PC-9 (cell line): ENCODE measurements around the gene ATIC. TPM values are rescaled to one million over a fixed set of nuclear protein-coding genes. Genes with fewer than 3 reads are reported as not detected.

ENCODE experiments used
- BruUV-seq: library from RNA; stranded (reverse); fragments of 400-500 nt; replicated peaks from 2 replicates; lab custom pipeline; 2021; lab: Mats Ljungman, UMichigan
- CTCF ChIA-PET: fragments of 300-600 bp; sonication (Branson Sonifier 250); formaldehyde crosslinking; loops from one replicate; lab custom pipeline; 2022; ENCODE audit warnings: antibody characterized with exemption; lab: Charles Lee
- POLR2A ChIA-PET: fragments of 300-600 bp; sonication (Branson Sonifier 250); formaldehyde crosslinking; loops from one replicate; lab custom pipeline; 2022; ENCODE audit warnings: antibody characterized with exemption; ENCODE audit not compliant: unreplicated experiment; lab: Charles Lee
- DNase-seq, 2 experiments: peaks; one replicate each; pipeline versions ENCODE4 v3.0.0 to v3.0.0-alpha.2; 2015 to 2022; ENCODE audit warnings: mixed read lengths in 1 of 2
- H2AFZ ChIP-seq: fragments of 200-600 bp; sonication (generic); 2 replicates; pipeline ENCODE4 v1.8.1; 2017; ENCODE audit warnings: antibody characterized with exemption
- H3F3A ChIP-seq: fragments of 200-600 bp; sonication (generic); 2 replicates; pipeline ENCODE4 v1.8.1; 2017; ENCODE audit warnings: antibody characterized with exemption, mild to moderate bottlenecking, low read depth; ENCODE audit not compliant: insufficient read depth
- H3K27ac ChIP-seq: fragments of 200-600 bp; sonication (generic); 2 replicates; pipeline ENCODE4 v1.6.1; 2016; ENCODE audit warnings: mixed run types
- H3K27me3 ChIP-seq: fragments of 200-600 bp; sonication (generic); 2 replicates; pipeline ENCODE4 v1.6.1; 2016; ENCODE audit warnings: low read depth, mixed run types; ENCODE audit not compliant: insufficient read depth
- H3K36me3 ChIP-seq: fragments of 200-600 bp; sonication (generic); 2 replicates; pipeline ENCODE4 v1.6.1; 2016; ENCODE audit warnings: low read depth, mixed run types
- H3K4me1 ChIP-seq: fragments of 200-600 bp; sonication (generic); replicated peaks from 2 replicates; pipeline ENCODE4 v1.6.1; 2016; ENCODE audit warnings: mixed run types; ENCODE audit not compliant: insufficient read depth
- H3K4me2 ChIP-seq: fragments of 200-600 bp; sonication (generic); 2 replicates; pipeline ENCODE4 v1.6.1; 2017; ENCODE audit warnings: mixed run types
- H3K4me3 ChIP-seq: fragments of 200-600 bp; sonication (generic); 2 replicates; pipeline ENCODE4 v1.6.1; 2016; ENCODE audit warnings: mixed run types
- H3K79me2 ChIP-seq: fragments of 200-600 bp; sonication (generic); 2 replicates; pipeline ENCODE4 v1.6.1; 2017; ENCODE audit warnings: low read depth, mixed run types
- H3K9me2 ChIP-seq: fragments of 200-600 bp; sonication (generic); 2 replicates; pipeline ENCODE4 v1.8.1; 2017; ENCODE audit warnings: mild to moderate bottlenecking; ENCODE audit not compliant: insufficient read depth
- H3K9me3 ChIP-seq: fragments of 200-600 bp; sonication (generic); 2 replicates; pipeline ENCODE4 v1.8.1; 2016; ENCODE audit warnings: low read depth; ENCODE audit not compliant: insufficient read depth
- H4K20me1 ChIP-seq: fragments of 200-600 bp; sonication (generic); 2 replicates; pipeline ENCODE4 v1.8.1; 2017; ENCODE audit not compliant: insufficient read depth
- EZH2 ChIP-seq: fragments of 200-600 bp; sonication (generic); IDR thresholded peaks from 2 replicates; pipeline ENCODE4 v1.8.0; 2017; ENCODE audit warnings: antibody characterized with exemption, low read depth
- intact Hi-C: fragments of 100-400 bp; cut with micrococcal nuclease; formaldehyde crosslinking; loops from one replicate; pipeline ENCODE4 v1.10.0; 2022; ENCODE audit not compliant: unreplicated experiment
- total RNA-seq: library from RNA; stranded (reverse); gene quantifications from 2 replicates; pipeline ENCODE4 v1.2.3, GENCODE V29; 2021
- TF ChIP-seq, protein P1 (sequence below): fragments of 200-600 bp; sonication (generic); conservative IDR thresholded peaks from 2 replicates; pipeline ENCODE4 v1.6.1; 2017; ENCODE audit warnings: mixed run types, antibody characterized with exemption, mild to moderate bottlenecking, moderate library complexity

The ATIC gene
- total RNA-seq, 1 experiment from 2014 or later, result 290 TPM

DNA sequence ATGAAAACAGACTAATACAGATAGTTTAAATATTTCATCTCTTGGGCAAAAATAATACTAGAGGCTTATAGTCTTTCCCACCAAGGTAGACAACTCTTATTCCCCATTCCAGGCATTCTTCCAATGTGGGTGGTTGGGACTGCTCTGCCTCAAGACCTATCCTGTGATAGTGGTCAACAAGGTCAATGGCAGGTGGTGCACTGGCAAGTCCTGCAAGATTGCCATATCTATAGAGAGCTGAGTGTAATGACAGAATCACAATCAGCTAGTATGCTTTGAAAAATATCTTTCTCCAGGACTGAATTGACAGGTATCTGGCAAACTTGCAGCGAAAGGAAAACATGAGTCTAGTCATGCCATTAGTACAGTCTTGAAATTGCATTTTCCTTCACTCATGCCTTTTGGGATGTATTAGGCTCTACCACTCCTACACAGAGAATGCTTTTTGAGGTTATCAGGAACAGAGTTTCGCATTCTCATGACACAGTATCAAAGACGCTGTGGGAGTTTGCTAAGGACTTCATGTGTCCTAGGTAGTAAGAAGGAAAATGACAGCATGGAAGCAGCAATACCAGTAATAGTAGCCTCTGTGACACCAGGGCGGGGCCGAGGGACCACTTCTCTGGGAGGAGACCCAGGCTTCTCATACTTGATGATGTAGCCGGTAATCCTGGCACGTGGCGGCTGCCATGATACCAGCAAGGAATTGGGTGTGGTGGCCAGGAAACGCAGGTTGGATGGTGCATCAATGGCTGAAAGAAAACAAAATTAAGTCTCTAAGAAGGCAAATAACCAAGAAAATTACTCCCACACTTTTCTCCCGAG is 63.0 kb downstream of the ATIC start:
- ChIA-PET CTCF (no interaction called here), POLR2A (no interaction called here)
- no peaks in the 10 kb centered on the region for H3K36me3 ChIP-seq

DNA sequence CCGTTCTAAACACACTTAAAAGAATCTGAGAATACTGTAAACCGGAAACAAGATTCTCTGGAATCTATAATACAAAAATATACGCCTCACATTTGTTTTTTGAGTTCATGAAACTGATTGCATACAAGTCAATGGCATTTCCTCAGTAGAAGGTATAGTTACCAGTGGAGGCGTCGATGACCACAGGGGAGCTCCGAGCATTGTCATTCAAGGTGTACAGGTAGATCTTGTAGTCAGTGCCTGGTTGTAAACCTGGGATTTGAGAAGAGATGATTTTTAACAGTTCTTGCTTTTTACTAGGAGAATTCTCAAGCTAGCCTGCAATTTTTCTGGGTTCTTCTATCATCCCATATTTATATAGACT is 63.6 kb downstream of the ATIC start:
- intact Hi-C loops, result no loop called here
- H4K20me1 ChIP-seq, result no peaks in the 10 kb centered on the region
- H3K4me3 ChIP-seq, result no peak overlapping the region
- H3K9me2 ChIP-seq, result no peaks in the 10 kb centered on the region
- H3K9me3 ChIP-seq, result no peaks in the 10 kb centered on the region
- no peaks in the 10 kb centered on the region for H3K27me3 ChIP-seq
- H3K4me1 ChIP-seq, result no peaks in the 10 kb centered on the region
- no peak for TF ChIP-seq EZH2
- TF ChIP-seq, protein P1, sequence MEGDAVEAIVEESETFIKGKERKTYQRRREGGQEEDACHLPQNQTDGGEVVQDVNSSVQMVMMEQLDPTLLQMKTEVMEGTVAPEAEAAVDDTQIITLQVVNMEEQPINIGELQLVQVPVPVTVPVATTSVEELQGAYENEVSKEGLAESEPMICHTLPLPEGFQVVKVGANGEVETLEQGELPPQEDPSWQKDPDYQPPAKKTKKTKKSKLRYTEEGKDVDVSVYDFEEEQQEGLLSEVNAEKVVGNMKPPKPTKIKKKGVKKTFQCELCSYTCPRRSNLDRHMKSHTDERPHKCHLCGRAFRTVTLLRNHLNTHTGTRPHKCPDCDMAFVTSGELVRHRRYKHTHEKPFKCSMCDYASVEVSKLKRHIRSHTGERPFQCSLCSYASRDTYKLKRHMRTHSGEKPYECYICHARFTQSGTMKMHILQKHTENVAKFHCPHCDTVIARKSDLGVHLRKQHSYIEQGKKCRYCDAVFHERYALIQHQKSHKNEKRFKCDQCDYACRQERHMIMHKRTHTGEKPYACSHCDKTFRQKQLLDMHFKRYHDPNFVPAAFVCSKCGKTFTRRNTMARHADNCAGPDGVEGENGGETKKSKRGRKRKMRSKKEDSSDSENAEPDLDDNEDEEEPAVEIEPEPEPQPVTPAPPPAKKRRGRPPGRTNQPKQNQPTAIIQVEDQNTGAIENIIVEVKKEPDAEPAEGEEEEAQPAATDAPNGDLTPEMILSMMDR, result no peak
- ChIA-PET POLR2A (no interaction called here), CTCF (no interaction called here)
- H2AFZ ChIP-seq, result no peak overlapping the region
- no peaks in the 10 kb centered on the region for H3K36me3 ChIP-seq
- no peaks in the 10 kb centered on the region for H3K79me2 ChIP-seq
- H3F3A ChIP-seq, result no peaks in the 10 kb centered on the region
- DNase-seq, result no peak
- BruUV-seq, result no TSS peak
- no peak overlapping the region for H3K27ac ChIP-seq
- no peak overlapping the region for H3K4me2 ChIP-seq

More for the DNA sequence above, 63.0 kb downstream of the ATIC start:
- Histone ChIP-seq H3K79me2 (no peaks in the 10 kb centered on the region), H3K4me3 (no peak overlapping the region), H3K4me1 (no peaks in the 10 kb centered on the region), H3K9me2 (no peaks in the 10 kb centered on the region), H3K27me3 (no peaks in the 10 kb centered on the region), H3K4me2 (no peak overlapping the region), H3K9me3 (no peaks in the 10 kb centered on the region), H3F3A (no peaks in the 10 kb centered on the region), H3K27ac (no peak overlapping the region), H2AFZ (no peak overlapping the region), H4K20me1 (no peaks in the 10 kb centered on the region)
- no peak for TF ChIP-seq EZH2
- TF ChIP-seq, protein P1, result no peak
- intact Hi-C loops, result no loop called here
- BruUV-seq, result no TSS peak
- no peak for DNase-seq

DNA sequence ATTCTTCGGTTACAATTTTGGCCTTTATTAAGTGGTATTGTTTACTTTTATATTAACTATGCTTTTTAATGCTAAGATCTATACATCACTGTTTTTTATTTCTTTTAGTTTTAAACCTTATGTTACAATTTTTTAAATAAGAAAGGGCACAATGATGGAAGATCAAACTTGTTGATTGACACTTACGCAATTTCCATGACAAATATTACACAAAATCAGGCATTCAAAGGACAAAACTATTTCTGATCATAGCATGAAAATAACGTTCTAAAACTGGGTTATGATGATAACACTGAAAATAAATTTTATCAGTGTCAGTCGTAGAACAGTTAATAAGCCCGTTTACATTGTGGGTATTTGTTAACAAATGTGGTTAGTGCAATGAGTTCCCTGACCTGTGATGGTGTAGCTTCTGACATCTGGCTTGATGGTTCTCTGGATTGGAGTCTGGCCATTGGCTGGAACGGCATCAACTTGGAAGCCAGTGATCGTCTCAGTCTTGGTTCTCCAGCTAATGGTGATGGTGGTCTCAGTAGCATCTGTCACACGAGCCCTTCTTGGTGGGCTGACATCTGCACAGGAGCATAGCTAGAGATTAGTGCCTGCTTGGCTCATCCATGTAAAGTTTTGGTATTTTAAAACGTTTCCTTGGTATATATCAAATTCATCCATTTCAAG is 64.4 kb downstream of the ATIC start:
- no peaks in the 10 kb centered on the region for H3K27me3 ChIP-seq
- no peaks in the 10 kb centered on the region for H3K9me3 ChIP-seq
- H3K4me1 ChIP-seq, result no peaks in the 10 kb centered on the region
- no peak overlapping the region for H3K4me3 ChIP-seq
- H3K79me2 ChIP-seq, result no peaks in the 10 kb centered on the region
- TF ChIP-seq, protein P1, result no peak
- TF ChIP-seq EZH2, result no peak
- CTCF ChIA-PET, result no interaction called here
- no peak overlapping the region for H3K4me2 ChIP-seq
- H4K20me1 ChIP-seq, result no peaks in the 10 kb centered on the region
- no peaks in the 10 kb centered on the region for H3K36me3 ChIP-seq
- H3K27ac ChIP-seq, result no peak overlapping the region
- H3K9me2 ChIP-seq, result no peaks in the 10 kb centered on the region
- H2AFZ ChIP-seq, result no peak overlapping the region
- intact Hi-C loops, result no loop called here
- BruUV-seq, result no TSS peak
- DNase-seq, result no peak
- POLR2A ChIA-PET, result no interaction called here
- no peaks in the 10 kb centered on the region for H3F3A ChIP-seq
